K562 (cell line): ENCODE results near the gene TGFBR3L. TPM values are rescaled to one million over a fixed set of nuclear protein-coding genes. Genes with fewer than 3 reads are reported as not detected.

ENCODE experiments used
- ATF7 ChIP-seq: fragments of 450-650 bp; IDR thresholded peaks from 2 replicates; pipeline ENCODE4 v1.7.1; 2014; ENCODE audit warnings: mild to moderate bottlenecking, moderate library complexity
- BCLAF1 ChIP-seq, 2 experiments: fragments of 450-650 bp in 1 of 2; IDR thresholded peaks; 2 replicates each; pipeline ENCODE4 v1.6.1; 2011 to 2017; ENCODE audit warnings: low read depth in 2 of 2, antibody characterized with exemption in 1 of 2, borderline replicate concordance in 1 of 2, low read length in 1 of 2, mild to moderate bottlenecking in 1 of 2, mixed read lengths in 1 of 2; ENCODE audit not compliant: control insufficient read depth in 1 of 2
- CBX8 ChIP-seq: fragments of 200-600 bp; sonication (generic); IDR thresholded peaks from 2 replicates; pipeline ENCODE4 v1.6.1; 2012; ENCODE audit warnings: borderline replicate concordance, mixed run types, low read depth, mild to moderate bottlenecking, moderate library complexity, mixed read lengths, low read length, control low read depth, inconsistent platforms; ENCODE audit not compliant: poor library complexity, severe bottlenecking; ENCODE audit errors: extremely low read depth
- CCNT2 ChIP-seq: IDR thresholded peaks from 2 replicates; pipeline ENCODE4 v1.6.1; 2011; ENCODE audit warnings: borderline replicate concordance, low read depth, mild to moderate bottlenecking, moderate library complexity, mixed read lengths, low read length; ENCODE audit not compliant: insufficient read length; ENCODE audit errors: extremely low read depth
- CREBBP ChIP-seq: IDR thresholded peaks from one replicate; pipeline ENCODE4 v1.6.1; 2012; ENCODE audit warnings: low read depth, mild to moderate bottlenecking, control low read depth, inconsistent platforms, low read length
- FOXA3 ChIP-seq, 2 experiments: fragments of 450-650 bp in 1 of 2; sonication (generic) in 1 of 2; formaldehyde crosslinking; IDR thresholded peaks in 1 of 2; conservative IDR thresholded peaks in 1 of 2; 2 replicates each; pipeline versions ENCODE4 v1.4.0 to v1.8.0; 2020 to 2022; ENCODE audit warnings: mild to moderate bottlenecking in 2 of 2, missing genetic modification reagents in 1 of 2
- FOXP1 ChIP-seq: sonication (generic); formaldehyde crosslinking; IDR thresholded peaks from 2 replicates; pipeline ENCODE4 v1.8.0; 2022; ENCODE audit warnings: mild to moderate bottlenecking, missing genetic modification reagents
- NFE2L1 ChIP-seq: fragments of 450-650 bp; IDR thresholded peaks from 2 replicates; pipeline ENCODE4 v1.6.1; 2016; ENCODE audit warnings: missing genetic modification characterization, low read depth, mild to moderate bottlenecking, missing compliant biosample characterization, moderate library complexity, borderline replicate concordance
- RFX5 ChIP-seq: IDR thresholded peaks from 2 replicates; pipeline ENCODE4 v1.6.1; 2011; ENCODE audit warnings: low read depth, mild to moderate bottlenecking, improper control_type of control experiment, low read length
- RNF2 ChIP-seq: sonication (generic); IDR thresholded peaks from 2 replicates; pipeline ENCODE4 v1.6.1; 2016
- SREBF1 ChIP-seq: fragments of 150-350 bp; IDR thresholded peaks from 2 replicates; pipeline ENCODE4 v1.6.1; 2014; ENCODE audit warnings: antibody characterized with exemption, low read depth, low read length, borderline replicate concordance
- TCF7L2 ChIP-seq: fragments of 150-350 bp; IDR thresholded peaks from 2 replicates; pipeline ENCODE4 v1.6.1; 2016; ENCODE audit warnings: low read depth, mild to moderate bottlenecking, low read length, moderate library complexity
- ZFP30 ChIP-seq: fragments of 250-450 bp; sonication (Bioruptor Pico); IDR thresholded peaks from 2 replicates; pipeline ENCODE4 v1.8.0; 2022; ENCODE audit warnings: moderate library complexity, mild to moderate bottlenecking, inconsistent platforms, borderline replicate concordance
- ZNF175 ChIP-seq: fragments of 200-800 bp; sonication (Bioruptor generic); IDR thresholded peaks from 2 replicates; pipeline ENCODE4 v1.6.1; 2016; ENCODE audit warnings: low read depth, mild to moderate bottlenecking, missing genetic modification characterization, missing compliant biosample characterization
- ZNF707 ChIP-seq: fragments of 250-450 bp; sonication (Bioruptor Pico); conservative IDR thresholded peaks from 2 replicates; pipeline ENCODE4 v1.8.0; 2022; ENCODE audit warnings: inconsistent platforms, mild to moderate bottlenecking, moderate library complexity
- ZSCAN32 ChIP-seq: fragments of 450-650 bp; formaldehyde crosslinking; IDR thresholded peaks from 2 replicates; pipeline ENCODE4 v1.4.0; 2020; ENCODE audit warnings: mild to moderate bottlenecking, moderate library complexity
- polyA plus RNA-seq, 8 experiments: library from polyadenylated mRNA; depleted of rRNA in 4 of 8; stranded (reverse) in 5 of 8; unstranded in 3 of 8; fragments of >200 nt; fragmentation: Nextera tagmentation in 2 of 8; fragmentation: Illumina TruSeq in 1 of 8; extraction: Ambion mirVana in 2 of 8; extraction: Trizol in 1 of 8; gene quantifications; 2 replicates each; pipeline versions ENCODE4 v1.2.1 to v1.2.3, GENCODE V29; 2011 to 2014; ENCODE audit warnings: inconsistent platforms in 1 of 8, missing spikeins in 1 of 8
- total RNA-seq, 7 experiments: library from RNA; depleted of rRNA in 6 of 7; stranded (reverse); fragments of >200 nt in 6 of 7; fragmentation: Illumina TruSeq in 2 of 7; extraction: Trizol in 2 of 7; gene quantifications; 2 replicates each; pipeline versions ENCODE4 v1.2.1 to v1.2.3, GENCODE V29; 2011 to 2021; ENCODE audit warnings: low replicate concordance in 1 of 7
- TF ChIP-seq, protein P1 (sequence below): fragments of 450-650 bp; formaldehyde crosslinking; IDR thresholded peaks from 2 replicates; pipeline ENCODE4 v1.4.0; 2022; ENCODE audit warnings: missing genetic modification characterization
- TF ChIP-seq, protein P2 (sequence below): fragments of 250-450 bp; sonication (Bioruptor Pico); IDR thresholded peaks from 2 replicates; pipeline ENCODE4 v1.8.0; 2021; ENCODE audit warnings: moderate library complexity, mild to moderate bottlenecking, inconsistent platforms
- TF ChIP-seq, protein P3 (sequence below): fragments of 450-650 bp; conservative IDR thresholded peaks from 2 replicates; pipeline ENCODE4 v1.6.1; 2016; ENCODE audit warnings: missing genetic modification characterization, low read depth, mild to moderate bottlenecking, control low read depth, missing compliant biosample characterization

The TGFBR3L gene
- total and polyA plus RNA-seq, 9 of the 15 experiments (the other 6 are each of a cell fraction or from before 2014, with no cell fraction given), result not detected

DNA sequence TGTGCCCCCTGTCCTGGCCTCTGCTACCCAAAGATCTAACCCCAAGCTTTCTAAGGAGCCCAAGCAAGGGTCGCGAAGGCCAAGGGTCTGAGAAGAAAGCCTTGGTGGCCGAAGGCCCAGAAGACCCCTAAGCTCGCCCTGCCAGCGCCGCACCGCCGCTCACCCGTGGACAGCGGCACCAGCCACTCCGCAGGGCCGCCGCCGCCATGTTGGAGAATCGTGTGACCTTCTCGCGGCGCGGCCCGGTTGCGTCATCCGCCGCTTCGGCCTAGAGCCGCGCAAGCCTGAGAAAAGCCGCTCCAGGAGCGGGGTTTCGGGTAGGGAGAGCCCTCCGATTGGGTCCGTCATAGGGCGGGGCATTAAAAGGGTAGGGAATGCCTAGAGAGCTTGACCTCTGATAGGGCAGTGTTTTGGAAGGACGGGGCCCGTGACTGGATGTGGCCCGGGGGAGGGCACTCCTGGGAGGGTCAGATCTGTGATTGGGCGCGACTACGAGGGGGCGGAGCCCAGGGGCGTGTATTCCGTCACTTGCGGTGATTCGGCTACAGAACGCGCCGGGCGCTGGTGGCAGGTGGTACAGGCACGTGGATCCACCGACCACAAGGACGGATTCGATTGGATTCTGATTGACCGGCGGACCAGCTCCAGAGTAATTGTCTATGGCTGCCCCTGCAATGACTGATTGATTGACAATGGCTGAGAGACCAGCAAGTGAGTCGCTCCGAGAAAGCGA, 29.0 kb downstream of the TGFBR3L start, which contains the start of gene TIMM44 (continued):
- TF ChIP-seq, protein P1, sequence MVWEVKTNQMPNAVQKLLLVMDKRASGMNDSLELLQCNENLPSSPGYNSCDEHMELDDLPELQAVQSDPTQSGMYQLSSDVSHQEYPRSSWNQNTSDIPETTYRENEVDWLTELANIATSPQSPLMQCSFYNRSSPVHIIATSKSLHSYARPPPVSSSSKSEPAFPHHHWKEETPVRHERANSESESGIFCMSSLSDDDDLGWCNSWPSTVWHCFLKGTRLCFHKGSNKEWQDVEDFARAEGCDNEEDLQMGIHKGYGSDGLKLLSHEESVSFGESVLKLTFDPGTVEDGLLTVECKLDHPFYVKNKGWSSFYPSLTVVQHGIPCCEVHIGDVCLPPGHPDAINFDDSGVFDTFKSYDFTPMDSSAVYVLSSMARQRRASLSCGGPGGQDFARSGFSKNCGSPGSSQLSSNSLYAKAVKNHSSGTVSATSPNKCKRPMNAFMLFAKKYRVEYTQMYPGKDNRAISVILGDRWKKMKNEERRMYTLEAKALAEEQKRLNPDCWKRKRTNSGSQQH, result no peak
- TF ChIP-seq CBX8, result no peak
- TF ChIP-seq ZFP30 (CRISPR knock-in tag), result no peak
- TF ChIP-seq ATF7, result peak; percentile 97
- no peak for TF ChIP-seq ZNF707 (CRISPR knock-in tag)
- no peak for TF ChIP-seq TCF7L2
- TF ChIP-seq ZNF175 (CRISPR knock-in tag), result no peak
- 0 out of 2 replicates have a peak, but pooled peaks have one; percentile 24 for TF ChIP-seq RNF2
- peak; percentile 63 for TF ChIP-seq CCNT2
- TF ChIP-seq, protein P2, sequence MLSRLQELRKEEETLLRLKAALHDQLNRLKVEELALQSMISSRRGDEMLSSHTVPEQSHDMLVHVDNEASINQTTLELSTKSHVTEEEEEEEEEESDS (CRISPR knock-in tag), result no peak
- TF ChIP-seq SREBF1, result no peak
- no peak for TF ChIP-seq NFE2L1 (tag)
- TF ChIP-seq FOXA3 (CRISPR knock-in tag; conservative IDR thresholded peaks at IDR 0.05 in 1 of 2, IDR thresholded peaks at IDR 0.05 in 1 of 2), result peak in 1 of 2 experiments; percentile 36; a peak in 1 of 4 replicates
- peak; percentile 86 for TF ChIP-seq FOXP1 (CRISPR knock-in tag)
- no peak for TF ChIP-seq CREBBP
- no peak for TF ChIP-seq BCLAF1 (IDR thresholded peaks at IDR 0.05; ENCODE audit: borderline replicate concordance in 1 of 2, control insufficient read depth in 1 of 2, low read depth in 2 of 2, low read length in 1 of 2)
- peak; percentile 95 for TF ChIP-seq ZSCAN32 (CRISPR knock-in tag)
- TF ChIP-seq RFX5, result no peak
- TF ChIP-seq, protein P3, sequence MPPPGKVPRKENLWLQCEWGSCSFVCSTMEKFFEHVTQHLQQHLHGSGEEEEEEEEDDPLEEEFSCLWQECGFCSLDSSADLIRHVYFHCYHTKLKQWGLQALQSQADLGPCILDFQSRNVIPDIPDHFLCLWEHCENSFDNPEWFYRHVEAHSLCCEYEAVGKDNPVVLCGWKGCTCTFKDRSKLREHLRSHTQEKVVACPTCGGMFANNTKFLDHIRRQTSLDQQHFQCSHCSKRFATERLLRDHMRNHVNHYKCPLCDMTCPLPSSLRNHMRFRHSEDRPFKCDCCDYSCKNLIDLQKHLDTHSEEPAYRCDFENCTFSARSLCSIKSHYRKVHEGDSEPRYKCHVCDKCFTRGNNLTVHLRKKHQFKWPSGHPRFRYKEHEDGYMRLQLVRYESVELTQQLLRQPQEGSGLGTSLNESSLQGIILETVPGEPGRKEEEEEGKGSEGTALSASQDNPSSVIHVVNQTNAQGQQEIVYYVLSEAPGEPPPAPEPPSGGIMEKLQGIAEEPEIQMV (tag), result no peak
